GM12878 (cell line): Measurements from ENCODE around the gene DOK1. TPM values are rescaled to one million over a fixed set of nuclear protein-coding genes. Genes with fewer than 3 reads are reported as not detected.
A peak's percentile ranks its signal among the peaks of the same experiment; 100 is the strongest.

ENCODE experiments used
- ATF7 ChIP-seq: fragments of 450-650 bp; IDR thresholded peaks from 2 replicates; pipeline ENCODE4 v1.6.1; 2016; ENCODE audit warnings: low read depth, mild to moderate bottlenecking
- BMI1 ChIP-seq: fragments of 450-650 bp; IDR thresholded peaks from 2 replicates; pipeline ENCODE4 v1.6.1; 2016; ENCODE audit warnings: mild to moderate bottlenecking, moderate library complexity, borderline replicate concordance
- CHD2 ChIP-seq: IDR thresholded peaks from 2 replicates; pipeline ENCODE4 v1.6.1; 2011; ENCODE audit warnings: low read depth, low read length, improper control_type of control experiment, borderline replicate concordance
- GATAD2B ChIP-seq: fragments of 450-650 bp; conservative IDR thresholded peaks from 2 replicates; pipeline ENCODE4 v1.6.1; 2017; ENCODE audit warnings: low read depth, mild to moderate bottlenecking, moderate library complexity
- IKZF1 ChIP-seq: fragments of 450-650 bp; conservative IDR thresholded peaks from 2 replicates; pipeline ENCODE4 v1.6.1; 2017; ENCODE audit warnings: antibody characterized with exemption, mild to moderate bottlenecking
- IRF4 ChIP-seq: IDR thresholded peaks from 2 replicates; pipeline ENCODE4 v1.6.1; 2011; ENCODE audit warnings: low read depth, low read length
- KAT2A ChIP-seq: conservative IDR thresholded peaks from 2 replicates; pipeline ENCODE4 v1.6.1; 2011; ENCODE audit warnings: low read depth, low read length; ENCODE audit not compliant: control insufficient read depth
- MTA2 ChIP-seq: fragments of 450-650 bp; IDR thresholded peaks from 2 replicates; pipeline ENCODE4 v1.6.1; 2016; ENCODE audit warnings: low read depth, mild to moderate bottlenecking, moderate library complexity
- MXI1 ChIP-seq: fragments of 150-350 bp; IDR thresholded peaks from 2 replicates; pipeline ENCODE4 v1.6.1; 2011; ENCODE audit warnings: low read depth, mild to moderate bottlenecking, inconsistent platforms, low read length, improper control_type of control experiment
- NFXL1 ChIP-seq: fragments of 450-650 bp; IDR thresholded peaks from 2 replicates; pipeline ENCODE4 v1.6.1; 2017; ENCODE audit warnings: antibody characterized with exemption, mild to moderate bottlenecking, borderline replicate concordance
- NR2F1 ChIP-seq: fragments of 450-650 bp; conservative IDR thresholded peaks from 2 replicates; pipeline ENCODE4 v1.6.1; 2017; ENCODE audit warnings: mild to moderate bottlenecking
- POLR2A ChIP-seq: IDR thresholded peaks from 2 replicates; pipeline ENCODE4 v1.6.1; 2011; ENCODE audit warnings: low read depth, mild to moderate bottlenecking, low read length
- RAD51 ChIP-seq: fragments of 450-650 bp; IDR thresholded peaks from 2 replicates; pipeline ENCODE4 v1.6.1; 2016; ENCODE audit warnings: moderate library complexity, mild to moderate bottlenecking, inconsistent platforms
- TBL1XR1 ChIP-seq: IDR thresholded peaks from 2 replicates; pipeline ENCODE4 v1.6.1; 2012; ENCODE audit warnings: low read depth, low read length, improper control_type of control experiment
- TCF7 ChIP-seq: IDR thresholded peaks from 2 replicates; pipeline ENCODE4 v1.6.1; 2014; ENCODE audit warnings: antibody characterized with exemption, borderline replicate concordance
- ZNF207 ChIP-seq: fragments of 450-650 bp; IDR thresholded peaks from 2 replicates; pipeline ENCODE4 v1.6.1; 2014; ENCODE audit warnings: antibody characterized with exemption, mild to moderate bottlenecking, borderline replicate concordance
- ZNF274 ChIP-seq: IDR thresholded peaks from one replicate; pipeline ENCODE4 v1.8.0; 2011; ENCODE audit not compliant: insufficient read length, insufficient read depth
- polyA plus RNA-seq, 11 experiments: library from polyadenylated mRNA; depleted of rRNA in 4 of 11; unstranded in 6 of 11; stranded (reverse) in 5 of 11; fragments of >200 nt; fragmentation: Nextera tagmentation in 4 of 11; fragmentation: Illumina TruSeq in 1 of 11; extraction: Ambion mirVana in 4 of 11; extraction: Trizol in 1 of 11; gene quantifications; 1 replicate in 1 of 11; 2 replicates in 10 of 11; pipeline versions ENCODE4 v1.2.1 to v1.2.3, GENCODE V29; 2011 to 2016; ENCODE audit warnings: inconsistent platforms in 2 of 11, missing spikeins in 2 of 11, low read depth in 1 of 11
- total RNA-seq, 4 experiments: library from RNA; depleted of rRNA in 3 of 4; stranded (reverse); fragments of >200 nt in 3 of 4; fragmentation: Illumina TruSeq in 1 of 4; extraction: Trizol in 1 of 4; gene quantifications; 2 replicates each; pipeline versions ENCODE4 v1.2.1 to v1.2.3, GENCODE V29; 2013 to 2021
- TF ChIP-seq, protein P1 (sequence below): fragments of 450-650 bp; conservative IDR thresholded peaks from 2 replicates; pipeline ENCODE4 v1.6.1; 2017; ENCODE audit warnings: mild to moderate bottlenecking, moderate library complexity
- TF ChIP-seq, protein P2 (sequence below): fragments of 450-650 bp; IDR thresholded peaks from 2 replicates; pipeline ENCODE4 v1.6.1; 2016; ENCODE audit warnings: mild to moderate bottlenecking
- TF ChIP-seq, protein P3 (sequence below): IDR thresholded peaks from 2 replicates; pipeline ENCODE4 v1.6.1; 2011; ENCODE audit warnings: low read depth, mild to moderate bottlenecking, low read length, moderate library complexity, borderline replicate concordance; ENCODE audit errors: extremely low read depth
- TF ChIP-seq, protein P4 (sequence below): fragments of 150-350 bp; IDR thresholded peaks from 2 replicates; pipeline ENCODE4 v1.6.1; 2016; ENCODE audit warnings: low read depth, low read length
- TF ChIP-seq, protein P5 (sequence below): IDR thresholded peaks from 2 replicates; pipeline ENCODE4 v1.6.1; 2011; ENCODE audit warnings: borderline replicate concordance, low read depth, mild to moderate bottlenecking, moderate library complexity, low read length; ENCODE audit not compliant: insufficient read depth, poor library complexity, severe bottlenecking

Gene DOK1
- total and polyA plus RNA-seq, 10 of the 15 experiments (the other 5 are each of a cell fraction or from before 2014, with no cell fraction given), result 1.4 to 104 (median 59.7) TPM

DNA sequence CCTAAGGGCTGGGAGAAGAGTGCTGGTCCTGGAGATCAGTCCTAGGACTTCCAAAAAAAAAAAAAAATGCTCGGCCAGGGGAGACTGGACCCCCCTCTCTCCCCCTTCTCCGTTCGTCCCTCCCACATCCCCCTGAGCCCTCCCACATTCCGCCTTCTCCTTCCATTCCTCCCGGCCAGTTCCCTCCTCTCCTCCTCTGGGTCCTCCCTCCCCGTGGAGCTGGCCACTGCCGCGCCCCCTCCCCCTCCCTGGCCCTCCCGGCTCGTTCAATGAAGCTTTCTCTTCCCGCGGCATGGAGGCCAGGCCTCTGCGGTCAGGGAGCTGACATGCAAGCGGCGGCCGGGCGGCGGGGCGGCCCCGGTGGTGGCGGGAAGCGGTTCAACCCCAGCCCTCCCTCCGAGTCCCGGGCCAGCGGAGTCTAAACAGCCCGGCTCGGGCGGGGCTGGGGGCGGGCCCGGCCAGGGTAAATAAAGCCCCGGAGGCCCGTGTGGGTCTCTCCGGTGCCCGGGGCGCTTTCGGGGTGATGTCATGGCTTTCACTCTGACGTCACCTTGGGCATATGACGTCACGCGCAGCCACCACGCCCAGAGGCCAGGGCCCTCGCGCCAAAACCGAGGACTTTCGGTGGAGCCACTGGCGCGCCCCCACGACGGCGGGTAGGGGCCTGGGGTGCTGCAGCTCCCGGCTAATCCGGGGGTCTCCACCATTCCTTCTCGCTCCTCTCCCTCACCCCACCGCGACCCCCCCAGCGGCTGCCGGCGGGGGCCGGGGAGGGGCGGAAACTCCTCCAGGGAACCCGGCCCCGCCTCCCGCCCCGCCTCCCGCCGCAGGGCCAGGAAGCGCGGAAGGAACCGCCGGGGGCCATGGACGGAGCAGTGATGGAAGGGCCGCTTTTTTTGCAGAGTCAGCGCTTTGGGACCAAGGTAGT, at the start of gene DOK1, which contains the start of gene LOXL3 (continued):
- TF ChIP-seq, protein P1, sequence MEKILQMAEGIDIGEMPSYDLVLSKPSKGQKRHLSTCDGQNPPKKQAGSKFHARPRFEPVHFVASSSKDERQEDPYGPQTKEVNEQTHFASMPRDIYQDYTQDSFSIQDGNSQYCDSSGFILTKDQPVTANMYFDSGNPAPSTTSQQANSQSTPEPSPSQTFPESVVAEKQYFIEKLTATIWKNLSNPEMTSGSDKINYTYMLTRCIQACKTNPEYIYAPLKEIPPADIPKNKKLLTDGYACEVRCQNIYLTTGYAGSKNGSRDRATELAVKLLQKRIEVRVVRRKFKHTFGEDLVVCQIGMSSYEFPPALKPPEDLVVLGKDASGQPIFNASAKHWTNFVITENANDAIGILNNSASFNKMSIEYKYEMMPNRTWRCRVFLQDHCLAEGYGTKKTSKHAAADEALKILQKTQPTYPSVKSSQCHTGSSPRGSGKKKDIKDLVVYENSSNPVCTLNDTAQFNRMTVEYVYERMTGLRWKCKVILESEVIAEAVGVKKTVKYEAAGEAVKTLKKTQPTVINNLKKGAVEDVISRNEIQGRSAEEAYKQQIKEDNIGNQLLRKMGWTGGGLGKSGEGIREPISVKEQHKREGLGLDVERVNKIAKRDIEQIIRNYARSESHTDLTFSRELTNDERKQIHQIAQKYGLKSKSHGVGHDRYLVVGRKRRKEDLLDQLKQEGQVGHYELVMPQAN, result no peak
- TF ChIP-seq NR2F1 (peak; percentile 80), TCF7 (no peak), KAT2A (no peak), BMI1 (no peak), IKZF1 (peak; percentile 74), MTA2 (no peak), GATAD2B (peak; percentile 84), MXI1 (0 out of 2 replicates have a peak, but pooled peaks have one; percentile 12), ZNF274 (no peak), POLR2A (peak; percentile 62), NFXL1 (no peak), IRF4 (no peak), ATF7 (peak; percentile 99), TBL1XR1 (no peak), CHD2 (no peak), RAD51 (no peak), ZNF207 (0 out of 2 replicates have a peak, but pooled peaks have one; percentile 42)
- TF ChIP-seq, protein P2, sequence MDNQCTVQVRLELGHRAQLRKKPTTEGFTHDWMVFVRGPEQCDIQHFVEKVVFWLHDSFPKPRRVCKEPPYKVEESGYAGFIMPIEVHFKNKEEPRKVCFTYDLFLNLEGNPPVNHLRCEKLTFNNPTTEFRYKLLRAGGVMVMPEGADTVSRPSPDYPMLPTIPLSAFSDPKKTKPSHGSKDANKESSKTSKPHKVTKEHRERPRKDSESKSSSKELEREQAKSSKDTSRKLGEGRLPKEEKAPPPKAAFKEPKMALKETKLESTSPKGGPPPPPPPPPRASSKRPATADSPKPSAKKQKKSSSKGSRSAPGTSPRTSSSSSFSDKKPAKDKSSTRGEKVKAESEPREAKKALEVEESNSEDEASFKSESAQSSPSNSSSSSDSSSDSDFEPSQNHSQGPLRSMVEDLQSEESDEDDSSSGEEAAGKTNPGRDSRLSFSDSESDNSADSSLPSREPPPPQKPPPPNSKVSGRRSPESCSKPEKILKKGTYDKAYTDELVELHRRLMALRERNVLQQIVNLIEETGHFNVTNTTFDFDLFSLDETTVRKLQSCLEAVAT, result no peak
- TF ChIP-seq, protein P3, sequence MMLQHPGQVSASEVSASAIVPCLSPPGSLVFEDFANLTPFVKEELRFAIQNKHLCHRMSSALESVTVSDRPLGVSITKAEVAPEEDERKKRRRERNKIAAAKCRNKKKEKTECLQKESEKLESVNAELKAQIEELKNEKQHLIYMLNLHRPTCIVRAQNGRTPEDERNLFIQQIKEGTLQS, result no peak
- TF ChIP-seq, protein P4, sequence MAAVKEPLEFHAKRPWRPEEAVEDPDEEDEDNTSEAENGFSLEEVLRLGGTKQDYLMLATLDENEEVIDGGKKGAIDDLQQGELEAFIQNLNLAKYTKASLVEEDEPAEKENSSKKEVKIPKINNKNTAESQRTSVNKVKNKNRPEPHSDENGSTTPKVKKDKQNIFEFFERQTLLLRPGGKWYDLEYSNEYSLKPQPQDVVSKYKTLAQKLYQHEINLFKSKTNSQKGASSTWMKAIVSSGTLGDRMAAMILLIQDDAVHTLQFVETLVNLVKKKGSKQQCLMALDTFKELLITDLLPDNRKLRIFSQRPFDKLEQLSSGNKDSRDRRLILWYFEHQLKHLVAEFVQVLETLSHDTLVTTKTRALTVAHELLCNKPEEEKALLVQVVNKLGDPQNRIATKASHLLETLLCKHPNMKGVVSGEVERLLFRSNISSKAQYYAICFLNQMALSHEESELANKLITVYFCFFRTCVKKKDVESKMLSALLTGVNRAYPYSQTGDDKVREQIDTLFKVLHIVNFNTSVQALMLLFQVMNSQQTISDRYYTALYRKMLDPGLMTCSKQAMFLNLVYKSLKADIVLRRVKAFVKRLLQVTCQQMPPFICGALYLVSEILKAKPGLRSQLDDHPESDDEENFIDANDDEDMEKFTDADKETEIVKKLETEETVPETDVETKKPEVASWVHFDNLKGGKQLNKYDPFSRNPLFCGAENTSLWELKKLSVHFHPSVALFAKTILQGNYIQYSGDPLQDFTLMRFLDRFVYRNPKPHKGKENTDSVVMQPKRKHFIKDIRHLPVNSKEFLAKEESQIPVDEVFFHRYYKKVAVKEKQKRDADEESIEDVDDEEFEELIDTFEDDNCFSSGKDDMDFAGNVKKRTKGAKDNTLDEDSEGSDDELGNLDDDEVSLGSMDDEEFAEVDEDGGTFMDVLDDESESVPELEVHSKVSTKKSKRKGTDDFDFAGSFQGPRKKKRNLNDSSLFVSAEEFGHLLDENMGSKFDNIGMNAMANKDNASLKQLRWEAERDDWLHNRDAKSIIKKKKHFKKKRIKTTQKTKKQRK, result no peak
- TF ChIP-seq, protein P5, sequence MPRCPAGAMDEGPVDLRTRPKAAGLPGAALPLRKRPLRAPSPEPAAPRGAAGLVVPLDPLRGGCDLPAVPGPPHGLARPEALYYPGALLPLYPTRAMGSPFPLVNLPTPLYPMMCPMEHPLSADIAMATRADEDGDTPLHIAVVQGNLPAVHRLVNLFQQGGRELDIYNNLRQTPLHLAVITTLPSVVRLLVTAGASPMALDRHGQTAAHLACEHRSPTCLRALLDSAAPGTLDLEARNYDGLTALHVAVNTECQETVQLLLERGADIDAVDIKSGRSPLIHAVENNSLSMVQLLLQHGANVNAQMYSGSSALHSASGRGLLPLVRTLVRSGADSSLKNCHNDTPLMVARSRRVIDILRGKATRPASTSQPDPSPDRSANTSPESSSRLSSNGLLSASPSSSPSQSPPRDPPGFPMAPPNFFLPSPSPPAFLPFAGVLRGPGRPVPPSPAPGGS, result no peak
